NCI-H1436 treated with DMSO at 0.1 percent for 48 hours (cell line): ENCODE measurements around the gene CERS4.
"Not testable (repeated sequence)": the region's sequence is repeated elsewhere in the genome, so short reads cannot be mapped to it uniquely, and the experiment has no call there.

Experiments used
- DNase-seq: peaks from one replicate; lab custom pipeline; 2025; lab: John Stamatoyannopoulos, UW

Gene CERS4

GRCh38 chr19:8208922-8209461 is at the start of gene CERS4:
CERS4 (plus strand) TSS chr19:8209370; CDS start chr19:8251077, 41,707 bp downstream.
- no peak for DNase-seq

- DNase-seq = peak; percentile 94
These were observed 48.0 kb upstream of the CERS4 start for GRCh38 chr19:8161135-8161646.

DNA sequence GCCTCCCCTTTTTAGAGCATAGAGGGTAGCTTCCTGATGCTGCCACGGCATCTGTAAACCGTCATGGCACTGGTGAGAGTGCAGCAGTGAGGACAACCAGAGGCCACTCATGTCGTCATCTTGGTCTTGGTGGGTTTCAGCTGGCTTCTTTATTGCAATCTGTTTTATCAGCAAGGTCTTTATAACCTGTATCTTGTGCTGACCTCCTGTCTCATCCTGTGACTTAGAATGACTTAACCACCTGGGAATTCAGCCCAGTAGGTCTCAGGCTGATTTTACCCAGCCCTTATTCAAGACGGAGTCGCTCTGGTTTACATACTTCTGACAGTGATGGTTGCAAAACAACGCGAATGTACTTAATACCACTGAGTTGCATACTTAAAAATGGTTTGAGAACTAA is 45.4 kb upstream of the CERS4 start:
- no peak for DNase-seq

GRCh38 chr19:8167985-8168384 is 41.2 kb upstream of the CERS4 start:
- no peak for DNase-seq

DNA sequence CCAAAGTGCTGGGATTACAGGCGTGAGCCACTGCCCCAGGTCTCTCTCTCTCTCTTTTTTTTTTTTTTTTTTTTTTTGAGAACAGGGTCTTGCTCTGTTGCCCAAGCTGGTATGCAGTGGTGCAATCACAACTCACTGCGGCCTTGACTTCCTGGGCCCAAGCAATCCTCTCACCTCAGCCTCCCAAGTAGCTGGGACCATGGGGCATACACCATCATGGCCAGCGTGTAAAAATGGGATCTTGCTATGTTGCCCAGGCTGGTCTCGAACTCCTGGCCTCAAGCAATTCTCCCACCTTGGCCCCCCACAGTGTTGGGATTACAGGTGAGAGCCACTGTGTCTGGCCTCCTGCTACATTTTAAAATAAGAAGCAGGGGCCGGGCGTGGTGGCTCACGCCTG is 40.6 kb upstream of the CERS4 start:
- no peak for DNase-seq

DNA sequence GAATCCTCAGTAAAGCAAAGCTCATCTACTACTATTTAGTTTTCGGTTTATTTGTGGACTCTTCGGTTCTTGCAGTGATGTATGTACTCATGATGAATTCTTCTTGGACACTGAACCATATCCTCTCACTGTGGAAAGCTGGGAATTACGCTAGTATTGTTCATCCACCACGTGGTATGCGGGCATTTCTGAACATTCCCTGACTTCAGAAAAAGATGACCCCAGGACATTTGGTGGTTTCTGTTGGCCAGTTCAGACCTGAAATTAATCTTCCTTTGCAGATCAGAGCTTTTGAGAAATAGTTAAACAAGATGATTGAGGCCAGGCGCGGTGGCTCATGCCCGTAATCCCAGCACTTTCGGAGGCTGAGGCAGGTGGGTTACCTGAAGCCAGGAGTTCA is 34.5 kb upstream of the CERS4 start:
- DNase-seq = no peak

DNA sequence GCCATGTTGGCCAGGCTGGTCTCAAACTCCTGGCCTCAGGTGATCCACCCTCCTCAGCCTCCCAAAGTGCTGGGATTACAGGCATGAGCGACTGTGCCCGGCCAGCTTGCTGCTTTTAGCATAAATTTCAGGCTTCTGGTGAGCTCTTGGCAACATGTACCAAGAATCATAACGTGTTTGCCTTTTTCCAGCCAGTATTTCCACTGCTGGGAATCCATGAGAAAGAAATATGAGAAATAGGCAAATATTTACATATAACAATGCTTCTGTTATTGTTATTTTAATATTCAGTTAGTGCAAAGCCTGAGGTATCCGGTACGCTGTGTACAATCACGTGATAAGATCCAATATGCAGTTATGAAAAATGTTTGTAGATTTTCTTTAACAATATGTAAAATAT is 29.2 kb upstream of the CERS4 start:
- no peak for DNase-seq

- no peak for DNase-seq
These were observed 24.9 kb upstream of the CERS4 start for GRCh38 chr19:8184274-8184673.

DNA sequence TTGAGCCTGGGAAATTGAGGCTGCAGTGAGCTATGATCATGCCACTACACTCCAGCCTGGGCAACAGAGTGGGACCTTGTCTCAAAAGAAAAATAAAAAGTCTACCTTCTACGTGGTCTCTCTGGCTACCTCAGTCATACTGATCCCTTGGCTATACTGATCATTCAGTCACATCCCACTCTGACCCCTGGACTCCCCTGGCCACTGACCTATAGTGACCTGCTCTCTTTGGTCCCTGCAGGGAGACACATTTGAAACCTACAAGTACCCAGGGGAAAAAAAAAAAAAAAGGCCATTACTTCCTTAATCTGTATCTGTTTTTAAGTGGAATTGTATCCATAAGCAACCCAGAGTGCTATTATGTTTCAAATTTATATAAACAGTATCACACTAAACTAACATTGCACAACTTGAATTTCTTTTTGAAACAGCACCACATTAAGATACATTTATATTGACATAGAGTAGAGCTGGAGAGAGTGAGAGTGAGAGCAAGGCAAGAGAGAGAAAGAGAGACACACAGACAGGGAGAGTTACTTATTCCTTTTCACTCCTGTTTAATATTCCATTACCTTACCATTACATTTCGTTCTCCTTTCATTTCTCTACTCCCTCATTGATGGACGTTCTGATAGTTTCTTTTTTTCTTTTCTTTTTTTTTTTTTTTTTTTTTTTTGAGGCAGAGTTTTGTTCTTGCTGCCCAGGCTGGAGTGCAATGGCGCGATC is 23.7 kb upstream of the CERS4 start:
- no peak for DNase-seq

DNA sequence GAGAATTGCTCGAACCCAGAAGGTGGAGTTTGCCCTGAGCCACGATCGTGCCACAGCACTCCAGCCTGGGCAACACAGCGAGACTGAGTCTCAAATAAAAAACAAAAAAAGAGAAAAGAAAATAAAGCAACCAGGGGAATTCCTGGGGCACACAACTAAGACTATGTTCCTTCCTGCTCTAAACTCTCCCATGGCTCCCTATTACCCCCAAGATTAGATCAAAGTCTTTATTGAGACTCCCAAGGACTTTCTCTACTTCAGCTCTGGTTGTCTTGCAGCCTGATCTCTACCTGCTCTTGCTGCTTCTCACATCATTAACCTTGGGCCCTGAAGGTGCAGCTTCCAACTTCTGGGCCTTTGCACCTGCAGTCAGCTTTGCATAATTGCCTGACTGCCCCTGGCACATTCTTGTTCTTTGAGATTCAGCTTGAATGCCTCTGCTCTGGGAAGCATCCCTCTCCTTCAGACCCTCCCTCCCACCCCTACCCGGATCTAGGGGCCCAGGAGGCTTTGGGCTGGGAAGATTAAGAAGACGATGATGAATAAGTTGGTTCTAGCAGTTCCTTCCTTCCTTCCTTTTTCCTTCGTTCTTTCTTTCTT is 16.8 kb upstream of the CERS4 start:
- DNase-seq = no peak

- DNase-seq = no peak
These were observed 14.5 kb upstream of the CERS4 start for GRCh38 chr19:8194528-8195267.

- no peak for DNase-seq
These were observed 12.8 kb upstream of the CERS4 start for GRCh38 chr19:8196271-8196927.

DNA sequence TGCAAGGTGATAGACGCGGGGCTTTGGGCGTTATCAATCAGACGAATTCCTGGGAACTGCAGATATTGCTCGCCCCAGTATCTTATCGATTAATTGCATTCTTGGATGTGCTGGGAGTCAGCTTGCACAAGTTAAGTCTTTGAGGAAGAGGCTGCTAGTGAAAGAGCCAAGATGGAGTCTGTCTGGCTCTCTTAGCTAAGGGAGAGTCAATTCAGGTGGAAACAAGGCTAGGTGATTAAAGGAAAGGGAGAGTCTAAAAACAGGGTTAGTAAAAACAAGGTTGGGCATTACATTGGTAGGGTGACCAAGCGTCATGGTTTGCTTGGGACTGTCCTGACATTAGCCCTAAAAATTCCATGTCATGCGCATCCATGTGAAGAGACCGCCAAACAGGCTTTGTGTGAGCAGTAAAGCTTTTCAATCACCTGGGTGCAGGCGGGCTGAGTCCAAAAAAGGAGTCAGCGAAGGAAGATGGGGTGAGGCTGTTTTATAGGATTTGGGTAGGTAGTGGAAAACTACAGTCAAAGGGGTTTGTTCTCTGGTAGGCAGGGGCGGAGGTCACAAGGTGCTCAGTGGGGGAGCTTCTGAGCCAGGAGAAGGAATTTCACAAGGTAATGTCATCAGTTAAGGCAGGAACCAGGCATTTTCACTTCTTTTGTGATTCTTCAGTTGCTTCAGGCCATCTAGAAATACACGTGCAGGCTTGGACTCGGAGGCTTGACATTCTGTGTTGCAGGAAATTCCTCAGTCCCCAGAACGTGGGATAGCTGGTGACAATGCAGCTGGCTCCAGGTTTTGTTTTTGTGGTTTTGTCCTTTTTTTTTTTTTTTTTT is 5.7 kb upstream of the CERS4 start:
- not testable (repeated sequence) for DNase-seq

- DNase-seq = no peak
These were observed 4.2 kb upstream of the CERS4 start for GRCh38 chr19:8204961-8205360.

GRCh38 chr19:8206147-8207087 is 2.8 kb upstream of the CERS4 start:
- no peak for DNase-seq

- DNase-seq = not testable (repeated sequence)
These were observed 1.8 kb upstream of the CERS4 start for GRCh38 chr19:8207326-8207725.

DNA sequence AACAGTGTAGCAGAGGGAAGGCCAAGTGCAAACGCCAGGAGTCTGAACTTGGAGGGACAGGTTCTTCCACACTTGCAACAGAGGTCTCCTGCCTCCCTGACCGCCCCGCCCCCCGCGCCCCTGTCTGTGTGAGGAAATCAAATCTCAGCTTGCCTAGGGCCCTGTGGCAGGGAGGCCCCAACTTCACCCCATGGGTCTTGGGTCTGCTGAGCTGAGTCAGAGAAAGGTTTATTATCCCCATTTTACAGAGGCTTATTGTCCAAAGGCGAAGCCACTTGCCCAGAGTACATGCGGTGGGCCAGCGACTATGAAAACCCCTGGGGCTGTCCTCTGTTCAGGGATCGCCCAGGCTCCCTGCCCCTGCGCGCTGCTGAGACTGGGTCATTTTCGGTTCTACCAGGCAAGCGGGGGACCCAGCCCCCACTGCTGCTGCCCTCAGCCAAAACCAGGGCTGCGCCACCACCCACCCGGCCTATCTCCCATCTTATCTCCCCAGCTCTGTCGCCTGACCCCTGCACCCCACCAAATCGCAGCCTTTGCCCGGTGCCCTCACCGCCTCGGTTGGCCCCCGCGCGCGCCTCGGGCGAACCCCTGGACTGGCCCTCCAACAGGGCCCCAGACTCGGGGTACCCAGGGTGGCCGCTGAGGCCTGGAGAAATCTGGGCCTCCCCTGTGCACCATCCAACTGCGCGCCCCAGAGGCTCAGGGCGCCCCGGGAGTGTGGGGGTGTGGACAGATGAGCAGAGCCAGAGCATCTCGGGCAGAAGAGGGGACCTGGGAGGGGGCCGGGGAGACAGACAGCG is 850 bp upstream of the CERS4 start:
- no peak for DNase-seq

GRCh38 chr19:8209462-8210378 is 550 bp downstream of the CERS4 start:
- no peak for DNase-seq
